H1 (cell line): Measurements from ENCODE around the gene TRIP11.

Source experiments
- ATF3 ChIP-seq: IDR thresholded peaks from 2 replicates; pipeline ENCODE4 v1.6.1; 2011; ENCODE audit warnings: low read depth, mild to moderate bottlenecking, low read length; ENCODE audit not compliant: insufficient read depth
- CBX8 ChIP-seq: fragments of 300-800, 300-1000 bp; sonication (generic); IDR thresholded peaks from 2 replicates; pipeline ENCODE4 v1.7.1; 2016; ENCODE audit warnings: low read depth, low read length, borderline replicate concordance
- CEBPB ChIP-seq: IDR thresholded peaks from 2 replicates; pipeline ENCODE4 v1.6.1; 2012; ENCODE audit warnings: low read depth, low read length
- CTCF ChIP-seq, 3 experiments: IDR thresholded peaks; 1 replicate in 2 of 3; 2 replicates in 1 of 3; pipeline versions ENCODE4 v1.5.1 to v1.6.1; 2011; ENCODE audit warnings: low read length in 3 of 3, mild to moderate bottlenecking in 3 of 3, inconsistent platforms in 2 of 3, low read depth in 1 of 3, moderate library complexity in 1 of 3; ENCODE audit not compliant: insufficient read depth in 1 of 3; ENCODE audit errors: control extremely low read depth in 1 of 3
- EZH2 ChIP-seq: fragments of 200-600 bp; sonication (generic); IDR thresholded peaks from 2 replicates; pipeline ENCODE4 v1.7.1; 2012; ENCODE audit warnings: low read depth, mild to moderate bottlenecking, moderate library complexity, low read length, inconsistent platforms; ENCODE audit not compliant: severe bottlenecking
- POLR2A ChIP-seq, 2 experiments: IDR thresholded peaks; 1 replicate in 1 of 2; 2 replicates in 1 of 2; pipeline ENCODE4 v1.6.1; 2011; ENCODE audit warnings: low read depth in 2 of 2, low read length in 2 of 2, mild to moderate bottlenecking in 2 of 2; ENCODE audit errors: control extremely low read depth in 1 of 2
- POLR2AphosphoS5 ChIP-seq: IDR thresholded peaks from 2 replicates; pipeline ENCODE4 v1.6.1; 2011; ENCODE audit warnings: low read depth, low read length
- SUZ12 ChIP-seq: fragments of 200-600 bp; sonication (generic); IDR thresholded peaks from 2 replicates; pipeline ENCODE4 v1.6.1; 2012; ENCODE audit warnings: mild to moderate bottlenecking, inconsistent platforms, low read length, moderate library complexity, mixed read lengths
- TAF1 ChIP-seq: IDR thresholded peaks from 2 replicates; pipeline ENCODE4 v1.6.1; 2011; ENCODE audit warnings: mild to moderate bottlenecking, low read depth, low read length

GRCh38 chr14:92088494-92088893 lies 48.6 kb upstream of the TRIP11 start:
- TF ChIP-seq ATF3: no peak
- TF ChIP-seq CBX8: no peak
- no peak for TF ChIP-seq TAF1
- no peak for TF ChIP-seq CTCF (IDR thresholded peaks at IDR 0.05; ENCODE audit: control extremely low read depth in 1 of 3, insufficient read depth in 1 of 3, low read depth in 1 of 3, low read length in 3 of 3)
- TF ChIP-seq EZH2: no peak
- no peak for TF ChIP-seq CEBPB
- no peak for TF ChIP-seq POLR2A (IDR thresholded peaks at IDR 0.05; ENCODE audit: control extremely low read depth in 1 of 2, low read depth in 2 of 2, low read length in 2 of 2)
- no peak for TF ChIP-seq SUZ12
- no peak for TF ChIP-seq POLR2AphosphoS5
